ENCODE data around the gene KCNK10.

- TF ChIP-seq CTCF (IDR thresholded peaks at IDR 0.05), result no peak
- no peak for TF ChIP-seq POLR2A (IDR thresholded peaks at IDR 0.05)
These were observed 118.8 kb downstream of the KCNK10 start for GRCh38 chr14:88204221-88204620.

All from lower leg skin (tissue), 3 donors.